Mucosa of descending colon (tissue), 3 donors: ENCODE measurements around the gene TARS3. TPM values are rescaled to one million over a fixed set of nuclear protein-coding genes. Genes with fewer than 3 reads are reported as not detected.

ENCODE experiments used
- ATAC-seq: fragments of 200-7000 bp; cut with Tn5 transposase; one replicate; pipeline ENCODE4 v1.9.1; 2020; ENCODE audit warnings: mild to moderate bottlenecking, moderate library complexity
- DNase-seq, 3 donors: peaks; one replicate each; pipeline ENCODE4 v3.0.0-alpha.2; 2020
- H3K36me3 ChIP-seq: fragments of 200-600 bp; one replicate; pipeline ENCODE4 v1.8.0; 2021; ENCODE audit warnings: low read depth, mild to moderate bottlenecking
- H3K4me1 ChIP-seq: fragments of 200-600 bp; one replicate; pipeline ENCODE4 v1.8.0; 2021; ENCODE audit warnings: low read depth, mild to moderate bottlenecking
- H3K4me3 ChIP-seq: fragments of 200-600 bp; one replicate; pipeline ENCODE4 v1.8.0; 2021; ENCODE audit warnings: mild to moderate bottlenecking
- H3K9me3 ChIP-seq: fragments of 200-600 bp; one replicate; pipeline ENCODE4 v1.8.0; 2021; ENCODE audit warnings: mild to moderate bottlenecking
- CTCF ChIP-seq: fragments of 200-600 bp; IDR thresholded peaks from one replicate; pipeline ENCODE4 v1.8.0; 2022; ENCODE audit warnings: antibody characterized with exemption, mild to moderate bottlenecking
- intact Hi-C, 2 donors: fragments of 100-400 bp; cut with DNase I in 1 of 2; cut with micrococcal nuclease in 1 of 2; formaldehyde crosslinking; loops; one replicate each; pipeline versions ENCODE4 v1.11.0 to v1.11.1; 2022; cut with DNase I, micrococcal nuclease
- total RNA-seq, 3 donors: library from RNA; stranded (reverse); fragmentation: NEBNext Ultra II Directional in 2 of 3; extraction: Animal tissue kit (Norgen Biotek cat#: 25700) in 2 of 3; gene quantifications; one replicate each; pipeline versions ENCODE4 v1.2.1 to v1.2.4, GENCODE V29; 2021 to 2023
- donor health status: DM: no; HTN: no; CAD: no; lungs with moderate emphysema.
- donor health status: DM: no; HTN: no; CAD: no.
- donor health status: DM: no; HTN: yes; CAD: no.

Gene TARS3
- total RNA-seq, 3 donors from 2014 or later = 7.3 to 22.6 (median 9.2) TPM

DNA sequence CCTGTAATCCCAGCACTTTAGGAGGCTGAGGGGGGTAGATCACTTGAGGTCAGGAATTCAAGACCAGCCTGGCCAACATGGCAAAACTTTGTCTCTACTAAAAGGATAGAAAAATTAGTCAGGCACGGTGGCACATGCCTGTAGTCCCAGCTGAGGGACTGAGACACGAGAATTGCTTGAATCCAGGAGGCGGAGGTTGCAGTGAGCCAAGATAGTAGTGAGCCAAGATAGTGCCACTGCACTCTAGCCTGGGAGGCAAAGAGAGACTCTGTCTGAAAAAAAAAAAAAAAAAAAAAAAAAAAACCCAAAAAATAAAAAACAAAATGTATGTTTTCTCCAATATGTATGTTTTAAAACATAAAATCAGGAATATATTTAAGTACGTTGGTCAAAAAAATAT lies 16.3 kb downstream of the TARS3 start:
- no peaks in the 10 kb centered on the region for H3K4me1 ChIP-seq
- ATAC-seq (no peak), DNase-seq (no peak)
- H3K4me3 ChIP-seq = no peak overlapping the region
- peaks cover 9% of the 10 kb centered on the region for H3K36me3 ChIP-seq
- H3K9me3 ChIP-seq = no peaks in the 10 kb centered on the region
- TF ChIP-seq CTCF = no peak
- intact Hi-C loops = no loop called here

GRCh38 chr15:101702077-101702476 lies 22.2 kb downstream of the TARS3 start:
- H3K4me3 ChIP-seq = no peak overlapping the region
- no peaks in the 10 kb centered on the region for H3K9me3 ChIP-seq
- DNase-seq = no peak
- ATAC-seq = no peak
- intact Hi-C loops = no loop called here
- no peak for TF ChIP-seq CTCF
- H3K4me1 ChIP-seq = no peaks in the 10 kb centered on the region
- H3K36me3 ChIP-seq = peaks cover 7% of the 10 kb centered on the region

- intact Hi-C loops = no loop called here
- Histone ChIP-seq H3K36me3 (peaks cover 3% of the 10 kb centered on the region), H3K4me3 (no peak overlapping the region), H3K4me1 (no peaks in the 10 kb centered on the region), H3K9me3 (no peaks in the 10 kb centered on the region)
- TF ChIP-seq CTCF = no peak
- DNase-seq (no peak), ATAC-seq (no peak)
Measured at GRCh38 chr15:101698314-101698713, 26.0 kb downstream of the TARS3 start.

GRCh38 chr15:101697488-101697887 lies 26.8 kb downstream of the TARS3 start:
- DNase-seq (no peak), ATAC-seq (no peak)
- H3K4me3 ChIP-seq = no peak overlapping the region
- H3K4me1 ChIP-seq = no peaks in the 10 kb centered on the region
- intact Hi-C loops = no loop called here
- TF ChIP-seq CTCF = no peak
- no peaks in the 10 kb centered on the region for H3K9me3 ChIP-seq
- peaks cover 3% of the 10 kb centered on the region for H3K36me3 ChIP-seq

- no peak overlapping the region for H3K4me3 ChIP-seq
- DNase-seq (no peak), ATAC-seq (no peak)
- TF ChIP-seq CTCF = no peak
- no peaks in the 10 kb centered on the region for H3K9me3 ChIP-seq
- peaks cover 3% of the 10 kb centered on the region for H3K36me3 ChIP-seq
- no peaks in the 10 kb centered on the region for H3K4me1 ChIP-seq
- intact Hi-C loops = no loop called here
Measured at GRCh38 chr15:101696829-101697228, 27.4 kb downstream of the TARS3 start.

DNA sequence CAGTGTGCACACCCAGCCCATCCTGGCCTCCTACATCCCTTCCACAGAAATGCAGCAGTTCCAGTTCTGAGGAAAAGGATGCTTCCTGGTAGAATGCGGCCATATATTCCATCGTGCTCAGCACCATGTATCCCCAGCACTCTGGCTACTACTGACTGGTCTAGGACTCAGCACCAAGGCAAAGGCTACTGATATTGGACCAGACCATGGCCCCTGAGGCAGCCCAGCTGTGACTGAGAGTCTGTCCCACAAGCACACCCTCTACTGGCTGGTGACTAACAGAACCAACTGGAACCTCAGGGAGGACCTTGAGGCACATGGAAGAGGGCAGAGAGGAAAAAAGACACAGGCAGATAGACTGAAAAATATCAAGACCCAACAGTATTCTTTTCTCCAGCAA lies 30.0 kb downstream of the TARS3 start:
- no peak for TF ChIP-seq CTCF
- H3K36me3 ChIP-seq = no peaks in the 10 kb centered on the region
- ATAC-seq = no peak

More for the DNA sequence above, 30.0 kb downstream of the TARS3 start:
- DNase-seq = no peak
- no peaks in the 10 kb centered on the region for H3K4me1 ChIP-seq
- intact Hi-C loops = no loop called here
- H3K4me3 ChIP-seq = no peak overlapping the region
- no peaks in the 10 kb centered on the region for H3K9me3 ChIP-seq
